ENCODE data around the gene LRCH4.

LRCH4 gene

DNA sequence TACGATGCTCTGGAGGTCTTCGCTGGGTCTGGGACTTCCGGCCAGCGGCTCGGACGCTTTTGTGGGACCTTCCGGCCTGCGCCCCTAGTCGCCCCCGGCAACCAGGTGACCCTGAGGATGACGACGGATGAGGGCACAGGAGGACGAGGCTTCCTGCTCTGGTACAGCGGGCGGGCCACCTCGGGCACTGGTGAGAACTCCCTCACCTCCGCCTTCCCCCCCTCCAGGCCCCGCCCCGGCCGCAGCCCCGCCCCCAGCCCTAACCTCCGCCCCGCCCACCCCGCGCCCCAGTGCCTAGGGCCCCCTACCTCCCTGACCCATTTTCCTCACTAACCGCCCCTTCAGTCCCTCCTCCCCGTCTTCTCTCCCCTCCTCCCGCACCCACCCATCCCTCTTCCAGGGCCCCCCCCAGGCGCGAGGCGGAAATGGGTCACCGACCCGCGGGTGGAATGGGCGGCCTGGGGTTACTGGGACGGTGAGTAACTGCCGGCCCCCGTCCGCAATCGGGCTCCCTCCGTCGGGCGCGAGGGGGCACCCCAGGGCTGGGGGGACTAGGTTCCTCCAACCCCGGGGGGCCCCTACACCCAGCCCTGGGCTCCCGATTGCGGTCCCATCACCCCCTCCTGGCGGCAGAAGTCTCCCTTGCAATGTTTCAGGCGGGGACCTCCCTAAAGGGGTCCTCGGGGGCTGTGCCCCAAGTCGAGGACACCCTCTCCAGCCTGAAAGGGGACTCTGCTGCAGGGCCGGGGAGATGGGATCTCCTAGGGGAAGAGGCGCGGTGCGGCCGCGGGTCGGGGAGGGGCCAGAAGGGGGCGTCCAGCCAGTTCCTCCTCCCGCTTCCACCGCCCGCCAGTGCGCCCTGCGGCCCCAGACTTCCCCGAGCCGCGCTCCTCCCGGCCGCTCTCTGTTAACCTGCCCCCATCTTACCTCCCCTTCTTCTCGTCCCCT is 18.4 kb upstream of the LRCH4 start:
- H3K4me3 ChIP-seq (ENCODE audit: low read depth in 1 of 2, low read length in 2 of 2), result peak overlapping the region; percentile 53 to 85
- peaks cover 0 to 28% of the 10 kb centered on the region in 2 donors for H3K4me1 ChIP-seq (ENCODE audit: control insufficient read depth in 1 of 2, insufficient read depth in 2 of 2, low read length in 2 of 2)
- H3K27ac ChIP-seq (ENCODE audit: low read length), result no peak overlapping the region

DNA sequence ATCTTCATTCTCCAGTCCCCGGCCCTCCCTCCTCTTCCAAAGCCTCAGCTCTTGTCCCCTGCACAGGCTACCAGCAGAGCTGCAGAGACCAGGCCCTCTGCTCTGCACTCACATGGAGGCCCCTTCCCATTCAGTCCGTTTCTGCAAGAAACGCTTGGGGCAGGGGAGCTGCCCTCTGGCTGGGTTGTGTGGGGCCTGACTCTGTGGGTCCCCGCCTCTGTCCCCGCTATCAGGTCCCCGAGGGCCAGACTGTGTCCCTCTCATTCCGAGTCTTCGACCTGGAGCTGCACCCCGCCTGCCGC is 17.7 kb upstream of the LRCH4 start:
- no peak overlapping the region for H3K27ac ChIP-seq (ENCODE audit: low read length)
- peaks cover 0 to 28% of the 10 kb centered on the region in 2 donors for H3K4me1 ChIP-seq (ENCODE audit: control insufficient read depth in 1 of 2, insufficient read depth in 2 of 2, low read length in 2 of 2)

More for the DNA sequence above, 18.4 kb upstream of the LRCH4 start:
- no peaks in the 10 kb centered on the region for H3K27me3 ChIP-seq (ENCODE audit: low read depth, low read length)
- H3K36me3 ChIP-seq (ENCODE audit: control insufficient read depth in 1 of 2, insufficient read depth in 2 of 2, low read length in 2 of 2), result no peaks in the 10 kb centered on the region
- no peaks in the 10 kb centered on the region for H3K9me3 ChIP-seq (ENCODE audit: control insufficient read depth in 1 of 2, low read length in 2 of 2)

DNA sequence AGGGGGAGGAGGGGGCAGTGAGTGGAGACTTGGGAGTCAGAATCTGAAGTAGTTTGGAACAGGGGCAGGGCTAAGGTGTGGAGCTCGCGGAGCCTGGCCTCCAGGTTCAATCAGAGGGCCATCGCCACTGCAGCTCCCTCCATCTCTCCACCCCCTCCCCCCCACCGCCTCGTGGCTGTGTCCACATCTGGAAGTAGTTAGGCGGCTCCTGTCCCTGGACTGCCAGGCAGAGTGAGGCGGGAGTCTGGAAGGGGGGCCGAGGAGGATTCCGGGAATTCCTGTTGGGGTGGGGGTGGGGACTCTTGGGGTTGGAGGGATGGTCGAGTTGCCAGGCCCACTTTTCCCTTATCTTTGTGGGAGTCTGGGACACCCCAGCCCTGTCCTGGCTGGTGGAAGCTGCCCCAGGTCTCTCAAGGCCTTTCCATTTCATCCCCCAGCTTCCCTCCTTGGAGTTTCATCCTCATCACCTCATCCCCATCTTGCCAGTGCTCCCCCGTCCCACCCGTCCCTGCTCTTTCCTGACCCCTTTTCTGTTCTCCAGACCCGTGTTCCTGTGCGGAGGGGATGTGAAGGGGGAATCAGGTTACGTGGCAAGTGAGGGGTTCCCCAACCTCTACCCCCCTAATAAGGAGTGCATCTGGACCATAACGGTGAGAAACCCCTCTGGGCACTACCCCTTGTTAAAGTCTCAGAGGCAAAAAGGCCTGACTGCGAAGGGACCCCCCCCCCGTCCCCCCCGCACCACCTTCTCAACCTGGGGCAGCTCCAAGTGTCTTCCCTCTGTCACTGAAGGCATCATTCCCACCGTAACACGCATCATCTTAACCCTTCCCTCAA is 17.2 kb upstream of the LRCH4 start:
- Histone ChIP-seq H3K4me1 (ENCODE audit: control insufficient read depth in 1 of 2, insufficient read depth in 2 of 2, low read length in 2 of 2) (peaks cover 0 to 28% of the 10 kb centered on the region in 2 donors), H3K27ac (ENCODE audit: low read length) (no peak overlapping the region), H3K4me3 (ENCODE audit: low read depth in 1 of 2, low read length in 2 of 2) (peak overlapping the region; percentile 48 to 60), H3K27me3 (ENCODE audit: low read depth, low read length) (no peaks in the 10 kb centered on the region), H3K9me3 (ENCODE audit: control insufficient read depth in 1 of 2, low read length in 2 of 2) (no peaks in the 10 kb centered on the region), H3K36me3 (ENCODE audit: control insufficient read depth in 1 of 2, insufficient read depth in 2 of 2, low read length in 2 of 2) (no peaks in the 10 kb centered on the region)

More for the DNA sequence above, 17.7 kb upstream of the LRCH4 start:
- peak overlapping the region; percentile 48 to 60 for H3K4me3 ChIP-seq (ENCODE audit: low read depth in 1 of 2, low read length in 2 of 2)
- H3K9me3 ChIP-seq (ENCODE audit: control insufficient read depth in 1 of 2, low read length in 2 of 2), result no peaks in the 10 kb centered on the region
- no peaks in the 10 kb centered on the region for H3K27me3 ChIP-seq (ENCODE audit: low read depth, low read length)
- no peaks in the 10 kb centered on the region for H3K36me3 ChIP-seq (ENCODE audit: control insufficient read depth in 1 of 2, insufficient read depth in 2 of 2, low read length in 2 of 2)

DNA sequence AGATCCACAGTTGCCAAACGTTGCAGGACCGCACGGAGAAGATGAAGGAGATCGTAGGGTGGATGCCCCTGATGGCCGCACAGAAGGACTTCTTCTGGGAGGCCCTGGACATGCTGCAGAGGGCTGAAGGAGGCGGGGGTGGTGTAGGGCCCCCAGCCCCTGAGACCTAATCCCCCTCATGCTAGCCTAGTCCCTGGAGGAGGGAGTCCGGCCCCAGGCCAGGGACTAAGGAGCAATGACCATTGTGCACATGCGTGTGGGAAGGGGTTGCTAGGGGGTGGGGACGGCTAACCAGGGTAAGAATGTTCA is 14.8 kb upstream of the LRCH4 start:
- Histone ChIP-seq H3K9me3 (ENCODE audit: control insufficient read depth in 1 of 2, low read length in 2 of 2) (no peaks in the 10 kb centered on the region), H3K4me3 (ENCODE audit: low read depth in 1 of 2, low read length in 2 of 2) (no peak overlapping the region), H3K27ac (ENCODE audit: low read length) (no peak overlapping the region), H3K27me3 (ENCODE audit: low read depth, low read length) (no peaks in the 10 kb centered on the region), H3K4me1 (ENCODE audit: control insufficient read depth in 1 of 2, insufficient read depth in 2 of 2, low read length in 2 of 2) (peaks cover 0 to 25% of the 10 kb centered on the region in 2 donors), H3K36me3 (ENCODE audit: control insufficient read depth in 1 of 2, insufficient read depth in 2 of 2, low read length in 2 of 2) (no peaks in the 10 kb centered on the region)

DNA sequence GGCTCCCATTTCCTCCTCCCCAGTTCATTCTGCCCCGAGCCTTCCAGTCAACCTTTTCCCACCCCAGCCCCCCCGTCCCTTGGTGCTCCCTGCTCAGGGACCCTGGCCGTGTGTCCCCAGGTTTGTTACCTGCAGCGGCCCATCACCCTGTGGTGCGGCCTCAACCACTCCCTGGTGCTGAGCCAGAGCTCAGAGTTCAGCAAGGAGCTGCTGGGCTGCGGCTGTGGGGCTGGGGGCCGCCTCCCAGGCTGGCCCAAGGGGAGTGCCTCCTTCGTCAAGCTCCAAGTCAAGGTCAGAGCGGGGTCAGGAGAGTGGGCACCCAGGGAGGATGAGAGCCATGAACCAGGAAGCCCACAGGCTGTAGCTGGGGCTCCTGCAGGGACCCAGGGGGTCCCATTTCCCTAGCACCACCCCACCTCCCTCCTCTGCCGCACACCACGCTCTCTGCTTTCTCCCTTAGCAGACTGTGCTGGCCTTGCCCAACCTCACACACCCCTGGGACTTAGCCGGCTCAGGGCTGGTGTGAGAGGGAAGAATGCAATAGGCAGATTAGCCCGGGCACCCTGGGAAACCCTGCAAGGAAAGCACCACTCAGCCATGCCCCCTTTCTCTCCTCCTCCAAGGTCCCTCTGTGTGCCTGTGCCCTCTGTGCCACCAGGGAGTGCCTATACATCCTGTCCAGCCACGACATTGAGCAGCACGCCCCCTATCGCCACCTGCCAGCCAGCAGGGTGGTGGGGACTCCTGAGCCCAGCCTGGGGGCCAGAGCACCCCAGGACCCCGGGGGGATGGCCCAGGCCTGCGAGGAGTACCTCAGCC is 14.2 kb upstream of the LRCH4 start:
- no peaks in the 10 kb centered on the region for H3K27me3 ChIP-seq (ENCODE audit: low read depth, low read length)
- peaks cover 0 to 20% of the 10 kb centered on the region in 2 donors for H3K4me1 ChIP-seq (ENCODE audit: control insufficient read depth in 1 of 2, insufficient read depth in 2 of 2, low read length in 2 of 2)
- H3K9me3 ChIP-seq (ENCODE audit: control insufficient read depth in 1 of 2, low read length in 2 of 2), result no peaks in the 10 kb centered on the region
- H3K27ac ChIP-seq (ENCODE audit: low read length), result no peak overlapping the region
- H3K36me3 ChIP-seq (ENCODE audit: control insufficient read depth in 1 of 2, insufficient read depth in 2 of 2, low read length in 2 of 2), result no peaks in the 10 kb centered on the region
- H3K4me3 ChIP-seq (ENCODE audit: low read depth in 1 of 2, low read length in 2 of 2), result no peak overlapping the region

DNA sequence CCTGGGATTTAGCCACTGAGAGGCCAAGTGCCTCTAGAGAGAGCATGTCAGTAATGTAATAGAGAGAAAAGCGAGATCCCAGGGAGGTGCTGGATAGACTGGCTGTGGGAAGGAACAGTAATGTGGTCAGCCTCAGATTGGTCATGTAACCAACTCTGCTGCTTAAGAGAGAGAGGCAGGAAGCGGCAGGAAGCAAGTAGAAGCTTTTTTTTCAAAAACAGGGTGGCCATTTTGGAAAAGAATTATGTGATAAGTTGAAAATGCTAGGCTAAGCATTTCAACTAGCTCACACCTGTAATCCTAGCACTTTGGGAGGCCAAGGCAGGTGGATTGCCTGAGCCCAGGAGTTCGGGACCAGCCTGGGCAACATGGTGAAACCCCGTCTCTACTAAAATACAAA is 12.5 kb upstream of the LRCH4 start:
- H3K9me3 ChIP-seq (ENCODE audit: control insufficient read depth in 1 of 2, low read length in 2 of 2), result no peaks in the 10 kb centered on the region
- no peak overlapping the region for H3K27ac ChIP-seq (ENCODE audit: low read length)
- no peaks in the 10 kb centered on the region for H3K36me3 ChIP-seq (ENCODE audit: control insufficient read depth in 1 of 2, insufficient read depth in 2 of 2, low read length in 2 of 2)
- no peak overlapping the region for H3K4me3 ChIP-seq (ENCODE audit: low read depth in 1 of 2, low read length in 2 of 2)
- H3K4me1 ChIP-seq (ENCODE audit: control insufficient read depth in 1 of 2, insufficient read depth in 2 of 2, low read length in 2 of 2), result peaks cover 0 to 12% of the 10 kb centered on the region in 2 donors
- H3K27me3 ChIP-seq (ENCODE audit: low read depth, low read length), result no peaks in the 10 kb centered on the region

DNA sequence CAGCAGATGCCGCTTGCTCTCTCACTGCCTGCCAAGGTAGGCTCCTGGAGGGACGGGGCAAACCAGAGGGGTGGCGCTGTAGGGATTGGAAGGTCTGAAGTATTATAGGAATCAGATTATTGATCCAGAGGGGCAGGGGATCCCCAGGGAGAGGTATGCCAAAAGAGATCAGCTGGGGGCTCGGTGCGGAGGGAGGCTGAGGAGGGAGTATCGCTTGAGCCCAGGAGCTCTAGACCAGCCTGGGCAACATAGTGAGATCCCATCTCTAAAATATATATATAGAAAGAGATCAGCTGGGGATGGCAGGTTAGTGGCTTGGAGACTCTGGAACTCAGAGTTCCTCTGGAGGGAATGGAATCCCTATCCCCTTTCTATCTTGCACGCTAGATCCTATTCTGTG is 9.3 kb upstream of the LRCH4 start:
- no peak overlapping the region for H3K27ac ChIP-seq (ENCODE audit: low read length)
- no peaks in the 10 kb centered on the region for H3K4me1 ChIP-seq (ENCODE audit: control insufficient read depth in 1 of 2, insufficient read depth in 2 of 2, low read length in 2 of 2)
- no peak overlapping the region for H3K4me3 ChIP-seq (ENCODE audit: low read depth in 1 of 2, low read length in 2 of 2)
- H3K36me3 ChIP-seq (ENCODE audit: control insufficient read depth in 1 of 2, insufficient read depth in 2 of 2, low read length in 2 of 2), result no peaks in the 10 kb centered on the region
- no peaks in the 10 kb centered on the region for H3K27me3 ChIP-seq (ENCODE audit: low read depth, low read length)
- H3K9me3 ChIP-seq (ENCODE audit: control insufficient read depth in 1 of 2, low read length in 2 of 2), result no peaks in the 10 kb centered on the region

DNA sequence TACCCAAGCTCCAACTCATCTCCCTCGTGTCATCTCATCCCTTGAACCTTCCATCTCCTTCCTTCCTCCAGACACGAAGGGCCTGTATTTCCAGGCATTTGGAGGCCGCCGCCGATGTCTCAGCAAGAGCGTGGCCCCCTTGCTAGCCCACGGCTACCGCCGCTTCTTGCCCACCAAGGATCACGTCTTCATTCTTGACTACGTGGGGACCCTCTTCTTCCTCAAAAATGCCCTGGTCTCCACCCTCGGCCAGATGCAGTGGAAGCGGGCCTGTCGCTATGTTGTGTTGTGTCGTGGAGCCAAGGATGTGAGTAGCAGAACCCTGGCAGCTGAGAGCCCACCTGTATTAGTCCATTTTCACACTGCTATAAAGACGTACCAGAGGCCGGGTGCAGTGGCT is 5.7 kb upstream of the LRCH4 start:
- no peaks in the 10 kb centered on the region for H3K36me3 ChIP-seq (ENCODE audit: control insufficient read depth in 1 of 2, insufficient read depth in 2 of 2, low read length in 2 of 2)
- no peak overlapping the region for H3K4me3 ChIP-seq (ENCODE audit: low read depth in 1 of 2, low read length in 2 of 2)
- no peak overlapping the region for H3K27ac ChIP-seq (ENCODE audit: low read length)
- H3K27me3 ChIP-seq (ENCODE audit: low read depth, low read length), result no peaks in the 10 kb centered on the region
- no peaks in the 10 kb centered on the region for H3K9me3 ChIP-seq (ENCODE audit: control insufficient read depth in 1 of 2, low read length in 2 of 2)
- no peaks in the 10 kb centered on the region for H3K4me1 ChIP-seq (ENCODE audit: control insufficient read depth in 1 of 2, insufficient read depth in 2 of 2, low read length in 2 of 2)

DNA sequence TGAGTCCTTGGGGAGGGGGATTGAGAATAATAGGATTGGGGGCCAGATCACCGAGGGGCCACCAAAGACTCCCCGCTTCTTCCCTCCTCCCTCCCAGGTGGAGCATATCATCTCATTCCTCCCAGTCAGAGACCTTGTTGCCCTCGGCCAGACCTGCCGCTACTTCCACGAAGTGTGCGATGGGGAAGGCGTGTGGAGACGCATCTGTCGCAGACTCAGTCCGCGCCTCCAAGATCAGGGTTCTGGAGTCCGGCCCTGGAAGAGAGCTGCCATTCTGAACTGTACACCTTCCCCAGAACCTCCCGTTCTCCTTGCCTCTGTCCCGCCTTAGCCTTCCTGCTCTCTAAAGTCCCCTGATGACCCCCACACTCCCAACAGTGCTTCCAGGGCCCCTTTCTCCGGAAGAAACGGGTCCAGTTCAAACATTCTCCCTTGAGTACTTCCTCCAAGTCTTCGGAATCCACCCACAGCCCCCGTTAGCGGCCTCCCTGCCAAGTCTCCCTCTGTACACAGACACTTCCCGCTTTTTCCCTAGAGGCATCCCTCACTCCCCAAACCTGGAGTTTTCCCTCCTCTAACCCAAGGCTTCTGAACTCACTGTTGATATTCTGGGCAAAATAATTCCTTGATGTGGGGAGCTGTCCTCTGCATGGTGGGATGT is 4.3 kb upstream of the LRCH4 start:
- Histone ChIP-seq H3K9me3 (ENCODE audit: control insufficient read depth in 1 of 2, low read length in 2 of 2) (no peaks in the 10 kb centered on the region), H3K36me3 (ENCODE audit: control insufficient read depth in 1 of 2, insufficient read depth in 2 of 2, low read length in 2 of 2) (no peaks in the 10 kb centered on the region), H3K4me3 (ENCODE audit: low read depth in 1 of 2, low read length in 2 of 2) (no peak overlapping the region), H3K27me3 (ENCODE audit: low read depth, low read length) (no peaks in the 10 kb centered on the region), H3K27ac (ENCODE audit: low read length) (no peak overlapping the region), H3K4me1 (ENCODE audit: control insufficient read depth in 1 of 2, insufficient read depth in 2 of 2, low read length in 2 of 2) (peaks cover 0 to 3% of the 10 kb centered on the region in 2 donors)

DNA sequence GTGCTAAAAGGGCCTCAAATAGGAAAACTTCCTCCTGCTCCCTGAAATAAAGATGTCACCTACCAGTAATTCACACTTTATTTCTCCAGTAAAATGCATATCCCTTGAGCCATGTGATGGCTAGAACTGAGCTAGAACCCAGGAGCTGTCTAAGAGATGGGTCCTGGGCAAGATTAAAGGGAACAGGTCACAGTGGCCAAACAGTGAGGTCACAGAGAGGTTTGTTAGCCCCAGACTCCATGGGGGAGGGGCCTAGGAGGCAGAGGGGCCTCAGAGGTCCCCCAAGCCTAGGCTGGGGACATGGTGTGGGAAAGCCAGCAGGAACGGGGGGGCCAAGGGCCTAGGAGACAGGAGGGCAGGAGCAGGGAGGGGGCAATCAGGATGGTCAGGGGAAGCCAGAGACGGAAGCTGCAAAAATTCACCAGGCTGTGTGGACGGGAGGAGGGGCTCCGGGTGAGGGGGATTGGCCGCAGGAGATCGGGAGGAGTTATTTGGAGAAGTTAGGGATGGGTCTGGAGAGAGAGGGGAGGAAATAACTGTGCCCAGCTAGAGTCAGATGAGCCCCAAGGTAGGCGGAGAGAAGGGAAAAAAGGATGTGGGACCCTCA is 3.5 kb upstream of the LRCH4 start:
- peaks cover 0 to 11% of the 10 kb centered on the region in 2 donors for H3K4me1 ChIP-seq (ENCODE audit: control insufficient read depth in 1 of 2, insufficient read depth in 2 of 2, low read length in 2 of 2)
- no peaks in the 10 kb centered on the region for H3K36me3 ChIP-seq (ENCODE audit: control insufficient read depth in 1 of 2, insufficient read depth in 2 of 2, low read length in 2 of 2)
- no peaks in the 10 kb centered on the region for H3K9me3 ChIP-seq (ENCODE audit: control insufficient read depth in 1 of 2, low read length in 2 of 2)
- H3K27ac ChIP-seq (ENCODE audit: low read length), result no peak overlapping the region
- no peak overlapping the region for H3K4me3 ChIP-seq (ENCODE audit: low read depth in 1 of 2, low read length in 2 of 2)
- no peaks in the 10 kb centered on the region for H3K27me3 ChIP-seq (ENCODE audit: low read depth, low read length)

Measured in muscle layer of duodenum (tissue), 2 donors.